T47D (cell line): ENCODE data around the gene NOS2.

Experiments
- DNase-seq, 2 experiments: peaks; one replicate each; pipeline versions ENCODE4 v3.0.0 to v3.0.0-alpha.2; 2011 to 2012; ENCODE audit warnings: low read depth in 1 of 2, low spot score in 1 of 2
- JUND ChIP-seq: IDR thresholded peaks from 2 replicates; pipeline ENCODE4 v1.6.1; 2012; ENCODE audit warnings: low read depth
- in situ Hi-C: cut with HindIII; loops from 2 replicates; pipeline ENCODE4 v1.10.0; 2016; ENCODE audit warnings: low sequenced_read_pairs, low pct_unique_long_range_greater_than_20kb

Gene NOS2

DNA sequence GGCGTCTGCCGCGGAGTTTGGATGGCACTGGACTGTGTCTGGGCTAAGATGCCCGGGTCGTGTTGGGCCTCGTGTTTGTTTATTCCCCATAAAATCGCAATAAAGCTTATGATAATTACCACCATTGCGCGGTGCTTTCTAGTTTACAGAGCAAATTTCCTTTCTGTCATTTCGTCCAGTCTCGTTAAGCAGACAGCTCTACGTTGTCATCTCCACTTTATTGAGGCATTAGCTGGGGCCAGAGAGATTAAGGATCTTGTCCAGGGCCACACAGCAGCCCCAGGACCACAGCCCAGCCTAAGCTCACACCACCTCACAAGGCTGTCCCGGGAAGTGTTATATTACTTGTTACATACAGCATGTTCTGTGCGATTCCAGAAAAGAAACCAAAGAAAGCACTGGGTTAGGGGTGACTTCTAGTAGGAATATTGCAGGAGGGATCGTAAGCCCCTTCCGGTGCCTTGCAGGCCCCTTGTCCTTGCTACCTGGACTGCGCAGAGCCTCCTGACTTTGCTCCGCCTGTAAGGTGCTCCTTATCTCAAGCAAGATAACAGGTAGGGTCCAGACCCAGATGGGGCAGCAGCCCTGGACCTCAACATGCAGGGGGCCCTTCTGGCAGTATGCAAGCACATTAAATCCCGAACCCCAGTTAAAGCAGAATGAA is 6.3 kb downstream of the NOS2 start:
- in situ Hi-C loops, result no loop called here
- no peak for DNase-seq
- no peak for TF ChIP-seq JUND

DNA sequence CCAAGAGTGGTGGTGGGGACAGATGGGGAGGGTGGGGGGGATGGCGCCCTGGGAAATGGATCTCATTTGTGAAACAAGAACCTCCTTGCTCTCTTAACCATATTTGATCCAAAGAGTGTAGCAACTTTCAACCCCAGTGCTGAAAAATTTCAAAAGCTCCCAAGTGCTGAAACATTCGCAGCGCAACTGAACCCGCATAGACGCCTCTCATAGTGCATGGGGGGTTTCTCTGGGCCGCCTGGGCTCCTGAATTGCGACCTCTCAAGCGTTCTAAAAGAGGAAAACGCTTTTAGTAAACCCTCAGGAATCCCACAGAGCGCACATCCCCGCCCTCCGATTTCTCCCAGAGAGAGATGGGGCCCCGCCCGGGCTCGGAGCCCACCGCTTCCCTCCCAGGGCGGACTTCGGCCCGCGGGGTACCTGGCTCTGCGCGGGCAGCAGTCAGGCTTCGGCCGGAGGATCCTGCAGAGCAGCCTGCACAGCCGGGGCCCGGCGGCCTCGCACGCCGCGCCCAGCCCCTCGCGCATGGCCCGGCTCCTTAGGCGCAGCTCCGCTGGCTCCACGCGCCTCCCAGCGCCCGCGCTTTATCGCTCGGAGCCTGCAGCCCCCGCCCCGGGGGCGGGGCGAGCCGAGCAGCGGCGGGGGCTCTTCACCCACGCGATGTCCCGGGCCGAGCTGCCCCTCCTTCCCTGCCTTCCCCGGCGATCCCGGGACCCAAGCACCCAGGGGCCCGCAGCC is 7.0 kb downstream of the NOS2 start:
- in situ Hi-C loops, result no loop called here
- DNase-seq, result no peak
- no peak for TF ChIP-seq JUND

DNA sequence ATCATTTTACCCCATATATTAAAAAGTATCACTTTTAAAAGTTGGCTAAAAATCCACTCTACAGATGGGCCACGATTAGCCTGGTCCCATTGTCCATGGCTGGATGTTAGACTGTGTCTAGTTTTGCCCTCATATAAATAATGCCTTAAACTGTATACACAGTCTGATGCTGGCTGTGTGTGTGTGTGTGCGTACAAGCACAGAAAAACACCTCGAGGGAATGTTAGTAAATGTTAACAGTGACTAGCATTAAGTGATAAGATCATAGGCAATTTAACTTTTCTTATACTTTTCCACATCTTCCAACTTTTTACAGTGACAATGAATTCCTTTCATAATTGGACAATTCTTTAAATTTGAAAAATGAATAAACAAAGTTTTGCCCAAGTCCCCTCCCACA is 8.2 kb downstream of the NOS2 start:
- peak; percentile 60 to 73 for DNase-seq
- TF ChIP-seq JUND, result no peak
- in situ Hi-C loops, result no loop called here

DNA sequence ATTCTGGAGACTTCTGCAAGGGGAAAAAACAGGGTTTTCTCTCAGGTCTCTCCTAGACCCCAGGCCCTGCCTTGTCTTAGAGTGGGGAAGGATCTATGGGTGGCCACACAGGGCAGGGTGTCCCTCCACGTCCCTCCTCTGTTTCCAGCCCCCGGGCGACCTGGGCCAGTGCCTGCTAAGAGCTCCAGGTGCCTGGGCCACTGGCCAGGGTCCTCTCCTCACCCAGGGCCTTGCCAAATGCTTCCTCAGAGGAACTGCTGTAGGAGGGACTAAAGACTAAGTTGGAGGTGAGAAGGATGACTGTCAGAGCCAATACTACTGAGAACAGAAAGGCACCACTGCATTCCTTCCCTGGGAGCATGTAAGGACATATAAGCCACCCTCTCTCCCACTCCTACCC is 11.4 kb downstream of the NOS2 start:
- in situ Hi-C loops, result no loop called here
- DNase-seq, result no peak
- TF ChIP-seq JUND, result no peak

DNA sequence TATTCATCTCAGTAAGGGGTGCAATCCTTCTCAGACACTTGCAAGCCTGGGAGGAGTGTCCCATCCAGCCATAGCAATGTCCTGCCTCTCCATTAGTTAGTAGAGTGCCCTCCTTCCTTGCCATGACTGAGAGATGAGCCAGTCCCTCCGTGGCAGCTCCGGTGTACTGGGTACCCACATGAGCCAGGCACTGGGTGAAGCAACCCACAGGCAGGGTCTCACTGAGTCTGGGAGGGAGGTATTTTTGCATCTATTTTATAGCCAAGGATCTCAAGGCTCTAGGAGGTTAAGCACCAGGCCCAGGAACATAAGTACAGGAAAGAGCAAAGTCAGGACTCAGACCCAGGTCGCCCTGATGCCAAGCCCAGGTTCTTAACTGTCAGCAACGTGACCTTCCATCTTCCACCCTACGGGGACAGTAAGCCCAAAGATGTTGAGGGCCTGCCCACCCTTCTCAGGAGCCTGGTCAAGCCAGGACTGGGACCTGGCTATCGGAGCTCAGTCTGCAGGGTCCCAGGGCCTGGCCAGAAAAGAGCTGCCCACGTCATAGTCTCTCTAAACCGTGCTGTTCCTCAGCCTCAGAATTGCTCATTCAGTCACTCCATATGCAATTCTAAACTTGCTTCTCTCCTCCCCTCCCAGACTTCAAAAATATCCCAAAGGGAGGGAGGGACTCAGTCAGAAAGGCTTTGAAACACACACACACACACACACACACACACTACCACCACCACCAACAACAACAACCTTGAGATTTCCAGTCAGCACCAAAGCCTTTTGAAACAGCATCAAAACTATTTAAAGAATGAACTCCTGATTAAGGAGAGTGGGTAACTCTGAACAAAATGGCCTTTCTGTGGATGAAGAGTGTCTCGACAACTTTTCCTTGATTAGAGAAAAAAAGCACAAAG is 16.6 kb downstream of the NOS2 start:
- no peak for DNase-seq
- in situ Hi-C loops, result no loop called here
- no peak for TF ChIP-seq JUND

DNA sequence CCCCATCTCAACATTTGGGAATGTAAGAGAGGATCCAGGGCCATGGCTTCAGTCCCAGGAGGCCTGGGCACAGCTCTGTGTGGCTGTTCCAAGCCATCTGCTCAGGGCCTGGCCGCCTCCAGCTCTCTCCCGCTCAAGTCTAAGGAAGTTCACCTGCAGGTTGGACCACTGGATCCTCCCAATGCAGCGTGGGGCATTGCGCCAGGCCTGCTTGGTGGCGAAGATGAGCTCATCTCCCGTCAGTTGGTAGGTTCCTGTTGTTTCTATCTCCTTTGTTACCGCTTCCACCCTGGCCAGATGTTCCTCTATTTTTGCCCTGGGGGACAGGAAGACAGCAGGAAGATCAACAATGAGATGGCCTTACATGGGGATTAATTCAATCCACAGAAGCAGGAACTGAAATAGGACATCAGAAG is 17.5 kb downstream of the NOS2 start:
- in situ Hi-C loops, result no loop called here
- no peak for TF ChIP-seq JUND
- DNase-seq, result no peak

DNA sequence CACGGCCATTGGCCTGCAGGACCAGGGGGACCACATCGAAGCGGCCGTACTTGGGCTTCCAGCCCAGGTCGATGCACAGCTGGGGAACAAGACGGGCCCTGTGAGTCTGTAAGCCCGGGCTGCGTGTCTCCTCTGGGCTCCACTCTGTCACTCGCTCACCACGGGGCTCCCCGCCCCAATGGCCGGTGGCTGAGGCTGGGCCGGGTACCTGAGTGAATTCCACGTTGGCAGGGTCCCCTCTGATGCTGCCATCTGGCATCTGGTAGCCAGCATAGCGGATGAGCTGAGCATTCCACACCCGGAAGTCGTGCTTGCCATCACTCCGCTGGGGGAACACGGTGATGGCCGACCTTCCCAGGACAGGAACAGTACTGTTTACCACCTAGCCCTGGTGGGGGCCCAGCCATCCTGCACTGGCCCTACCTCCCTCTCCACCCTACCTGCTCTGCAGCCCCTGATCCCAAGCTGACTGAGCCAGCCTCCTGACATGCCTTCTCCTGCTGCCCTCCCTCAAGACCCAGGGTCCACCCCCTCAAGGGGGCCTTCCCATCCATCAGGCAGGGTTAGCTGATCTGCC is 19.4 kb downstream of the NOS2 start:
- no peak for TF ChIP-seq JUND
- DNase-seq, result no peak
- in situ Hi-C loops, result no loop called here

DNA sequence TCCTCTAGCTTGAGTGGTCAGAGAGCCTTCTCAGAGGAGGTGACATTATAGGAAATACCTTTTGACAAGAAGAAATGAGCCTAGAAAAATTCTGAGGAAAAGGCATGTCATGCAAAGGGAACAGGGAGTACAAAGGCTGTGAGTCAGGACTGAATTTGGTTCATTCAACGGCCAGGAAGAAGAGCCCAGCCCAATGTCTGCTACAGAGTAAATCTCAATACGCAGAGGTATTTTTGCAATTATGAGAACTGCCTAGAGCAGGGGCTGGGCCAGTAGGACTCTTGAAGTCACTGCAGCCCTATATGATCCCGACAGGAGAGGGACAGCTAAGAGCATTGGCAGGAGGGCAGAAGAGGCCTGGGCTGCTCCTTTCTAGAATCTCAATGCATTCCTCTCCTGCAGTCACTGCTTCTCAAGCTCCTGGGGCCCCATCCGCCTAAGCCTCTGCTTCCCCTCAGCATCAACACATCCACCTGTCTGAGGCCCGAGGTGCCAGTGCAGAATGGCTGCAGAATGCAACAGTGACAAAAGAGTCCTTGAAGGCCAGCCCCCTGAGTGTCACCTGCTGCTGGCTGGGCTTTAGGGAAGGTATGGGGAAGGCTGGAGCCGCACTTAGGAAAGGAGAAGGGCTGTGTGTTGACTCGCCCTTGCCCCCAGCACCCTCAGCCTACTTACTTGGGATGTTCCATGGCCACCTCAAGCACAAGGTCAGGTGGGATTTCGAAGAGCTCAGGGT is 20.1 kb downstream of the NOS2 start:
- in situ Hi-C loops, result no loop called here
- DNase-seq, result no peak
- TF ChIP-seq JUND, result no peak

DNA sequence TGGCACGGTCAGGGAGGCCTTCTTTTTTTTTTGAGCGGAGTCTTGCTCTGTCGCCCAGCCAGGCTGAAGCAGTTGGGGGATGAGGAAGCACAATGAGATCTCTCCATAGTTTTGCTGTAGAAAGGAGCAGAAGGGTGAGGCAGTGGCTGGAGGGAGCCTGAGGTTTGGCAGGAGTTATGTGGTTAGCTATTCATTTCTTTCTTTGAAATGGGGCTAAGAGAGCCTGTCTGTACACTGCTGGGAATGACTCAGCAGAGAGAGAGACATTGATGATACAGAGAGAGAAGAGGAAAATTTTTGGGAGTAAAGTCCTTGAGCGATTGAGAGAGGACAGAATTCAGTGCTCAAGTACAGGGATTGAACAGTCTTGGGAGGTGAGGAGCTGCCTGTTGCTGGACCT is 22.1 kb downstream of the NOS2 start:
- in situ Hi-C loops, result no loop called here

DNA sequence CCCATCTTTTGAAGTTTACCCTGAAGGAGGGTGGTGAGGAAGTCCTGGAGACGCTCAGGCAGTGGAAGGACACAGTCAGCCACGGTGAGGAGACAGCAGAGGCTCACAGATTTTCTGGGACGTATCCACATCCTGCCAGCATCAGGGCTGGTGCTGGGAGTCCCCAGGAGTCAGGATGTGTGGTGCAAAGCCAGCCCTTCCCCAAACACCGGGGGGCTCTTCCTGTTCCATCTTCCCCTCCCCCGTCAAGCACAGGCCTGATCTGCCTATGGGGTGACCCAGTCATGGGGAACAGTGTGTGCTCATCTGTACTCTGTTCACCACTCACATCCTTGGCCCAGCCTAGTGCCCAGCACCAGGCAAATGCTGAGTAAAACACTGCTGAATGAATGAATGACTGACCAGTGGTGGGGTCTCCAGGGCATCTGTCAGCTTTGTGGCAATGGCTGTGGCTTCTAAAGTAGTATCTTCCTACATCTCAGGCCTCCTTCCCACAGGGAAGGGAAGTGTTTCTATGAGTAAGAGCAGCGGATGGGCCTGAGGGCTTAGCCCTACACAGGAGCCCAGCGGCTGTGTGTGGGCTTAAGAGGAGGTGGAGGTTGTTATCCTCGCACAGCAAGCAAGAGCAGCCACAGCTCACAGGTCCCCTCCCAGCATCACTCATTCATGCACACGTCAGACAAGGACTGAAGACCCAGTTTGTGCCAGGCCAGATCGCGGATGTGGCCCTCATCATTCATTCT is 23.3 kb downstream of the NOS2 start:
- TF ChIP-seq JUND, result no peak
- DNase-seq, result no peak
- in situ Hi-C loops, result no loop called here

More for the DNA sequence above, 22.1 kb downstream of the NOS2 start:
- no peak for DNase-seq
- TF ChIP-seq JUND, result no peak

DNA sequence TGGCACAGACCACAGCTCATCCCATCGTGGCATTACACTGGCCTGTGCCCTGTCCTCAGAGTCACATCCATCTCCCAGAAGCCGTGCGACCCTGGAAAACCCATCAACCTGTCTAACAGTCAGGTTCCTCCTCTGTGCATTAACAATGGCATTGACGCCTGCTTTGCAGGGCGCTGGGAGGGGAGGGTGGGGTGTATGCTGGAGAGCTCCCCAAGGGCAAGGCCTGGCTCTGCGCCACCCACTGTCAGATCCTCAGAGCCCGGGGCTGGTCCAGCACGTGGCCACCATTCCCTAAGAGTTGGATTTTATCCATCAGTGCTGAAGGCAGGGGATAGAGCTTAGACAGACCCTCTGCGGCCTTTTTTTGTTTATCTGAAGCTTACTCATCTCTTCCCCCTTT is 28.7 kb downstream of the NOS2 start:
- in situ Hi-C loops, result no loop called here
- TF ChIP-seq JUND, result no peak
- no peak for DNase-seq
